ENCODE results near the gene MAGI1.

Gene MAGI1

GRCh38 chr3:65972765-65973164 is 66.0 kb downstream of the MAGI1 start:
- DNase-seq (ENCODE audit: low spot score): no peak

GRCh38 chr3:65971293-65972252 is 67.1 kb downstream of the MAGI1 start:
- no peak for DNase-seq (ENCODE audit: low spot score)

GRCh38 chr3:65968996-65969395 is 69.7 kb downstream of the MAGI1 start:
- DNase-seq (ENCODE audit: low spot score): no peak

DNA sequence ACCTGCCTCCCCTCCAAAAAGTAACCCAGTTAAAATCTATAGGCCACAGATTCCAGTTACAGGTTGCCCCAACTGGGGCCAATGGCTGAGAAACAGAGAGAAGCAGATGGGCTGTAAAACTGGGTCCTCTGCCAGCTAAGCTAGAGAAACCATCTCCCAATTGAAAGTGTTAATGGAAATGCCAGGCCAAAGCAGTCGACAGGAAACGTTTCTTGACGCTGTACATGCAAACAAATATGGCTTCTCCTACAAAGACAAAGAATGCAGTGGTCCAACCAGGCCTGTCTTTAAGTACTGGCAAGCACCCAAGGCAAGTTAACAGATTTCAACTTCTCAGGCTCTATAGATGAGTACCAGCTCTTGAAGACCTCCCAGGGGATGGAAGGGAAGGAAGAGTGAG is 71.3 kb downstream of the MAGI1 start:
- no peak for DNase-seq (ENCODE audit: low spot score)

- no peak for DNase-seq (ENCODE audit: low spot score)
Measured at GRCh38 chr3:65964838-65965237, 73.9 kb downstream of the MAGI1 start.

- DNase-seq (ENCODE audit: low spot score): no peak
Measured at GRCh38 chr3:65963787-65964677, 74.7 kb downstream of the MAGI1 start.

DNA sequence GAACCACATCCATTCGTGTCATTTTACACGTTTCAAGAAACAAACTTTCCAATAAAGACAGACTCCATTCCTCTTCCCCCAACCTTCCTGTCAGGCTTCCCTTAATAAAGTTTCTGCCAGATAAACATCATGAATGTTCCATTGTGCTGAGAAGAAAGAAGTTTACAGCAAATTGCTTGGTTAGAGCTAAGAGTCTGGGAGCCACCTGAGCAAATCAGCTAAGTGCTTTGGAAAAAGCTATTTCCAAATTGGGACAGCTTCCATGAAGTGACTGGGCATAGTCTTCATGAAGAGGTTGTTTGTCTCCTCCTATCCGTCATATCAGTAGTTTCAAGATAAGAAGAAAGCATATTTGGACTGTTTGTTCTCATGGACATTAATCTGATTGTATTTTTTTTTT is 77.0 kb downstream of the MAGI1 start:
- DNase-seq (ENCODE audit: low spot score): no peak

- no peak for DNase-seq (ENCODE audit: low spot score)
Measured at GRCh38 chr3:65961128-65961527, 77.6 kb downstream of the MAGI1 start.

DNA sequence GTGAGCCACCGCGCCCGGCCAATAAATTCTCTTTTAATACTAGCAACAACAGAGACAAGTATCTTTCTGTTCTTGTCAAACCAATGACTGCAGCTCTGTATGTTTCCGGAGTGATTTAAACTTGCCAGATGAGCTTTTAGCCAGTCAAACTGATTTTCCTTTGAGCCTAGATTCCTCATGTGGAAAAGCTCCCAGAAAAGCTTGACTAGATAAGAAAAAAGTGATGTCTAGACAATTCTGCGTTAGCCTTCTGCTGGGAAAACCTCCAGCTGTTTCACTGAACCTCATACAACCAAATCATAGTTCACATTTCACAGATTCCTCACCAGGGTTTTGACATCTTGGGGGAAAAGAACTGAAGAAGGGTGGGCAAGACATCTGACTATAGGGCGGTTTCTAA is 78.6 kb downstream of the MAGI1 start:
- no peak for DNase-seq (ENCODE audit: low spot score)

DNA sequence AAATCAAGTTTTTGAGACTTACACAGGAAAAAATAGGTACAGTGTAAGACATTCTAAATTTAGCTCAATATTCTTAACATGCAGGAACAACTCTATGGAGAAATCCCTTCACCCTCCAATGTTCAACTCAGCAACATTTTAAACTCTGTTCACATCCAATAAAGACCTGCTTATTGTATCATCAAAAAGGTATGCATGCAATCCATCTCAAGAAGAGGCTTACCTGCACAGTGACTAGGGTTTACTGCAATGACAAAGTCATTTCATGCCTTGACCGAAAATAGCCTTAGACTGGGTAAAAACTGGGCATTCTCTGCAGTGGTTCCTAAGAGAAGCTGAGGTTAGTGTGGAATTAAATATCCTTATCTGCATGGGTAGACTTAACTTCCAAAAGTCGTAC is 80.5 kb downstream of the MAGI1 start:
- no peak for DNase-seq (ENCODE audit: low spot score)

DNA sequence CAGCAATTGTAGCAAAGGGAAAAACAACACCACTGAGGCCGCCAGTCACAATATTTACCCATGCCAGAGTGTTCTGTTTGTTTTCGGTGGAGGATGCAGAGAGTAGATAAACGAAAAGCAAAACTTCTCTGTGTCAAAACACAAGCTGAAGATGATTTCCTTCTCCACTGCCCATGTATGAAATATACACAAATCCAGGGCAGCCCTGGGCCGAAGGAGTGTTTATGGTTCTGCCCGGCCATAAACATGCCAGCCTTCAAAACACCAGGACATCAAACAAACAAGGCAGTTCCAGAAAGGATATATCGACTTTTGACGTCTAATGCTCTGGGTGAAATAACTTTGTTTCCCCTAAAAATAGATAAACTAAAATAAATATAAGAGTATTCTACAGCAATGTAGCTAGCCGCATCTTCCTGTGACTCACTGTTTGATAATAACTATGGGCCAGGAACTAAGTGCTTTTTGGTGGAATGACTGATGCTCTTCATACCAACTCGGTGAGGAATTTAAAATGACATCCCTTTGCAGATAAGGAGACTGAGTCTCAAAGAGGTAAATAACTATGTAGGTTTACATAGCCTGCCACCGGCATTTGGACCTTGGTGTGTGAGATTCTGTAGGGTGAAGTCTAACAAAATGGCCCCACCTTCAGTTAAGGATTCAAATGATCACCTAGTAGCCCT is 82.8 kb downstream of the MAGI1 start:
- DNase-seq (ENCODE audit: low spot score): no peak

DNA sequence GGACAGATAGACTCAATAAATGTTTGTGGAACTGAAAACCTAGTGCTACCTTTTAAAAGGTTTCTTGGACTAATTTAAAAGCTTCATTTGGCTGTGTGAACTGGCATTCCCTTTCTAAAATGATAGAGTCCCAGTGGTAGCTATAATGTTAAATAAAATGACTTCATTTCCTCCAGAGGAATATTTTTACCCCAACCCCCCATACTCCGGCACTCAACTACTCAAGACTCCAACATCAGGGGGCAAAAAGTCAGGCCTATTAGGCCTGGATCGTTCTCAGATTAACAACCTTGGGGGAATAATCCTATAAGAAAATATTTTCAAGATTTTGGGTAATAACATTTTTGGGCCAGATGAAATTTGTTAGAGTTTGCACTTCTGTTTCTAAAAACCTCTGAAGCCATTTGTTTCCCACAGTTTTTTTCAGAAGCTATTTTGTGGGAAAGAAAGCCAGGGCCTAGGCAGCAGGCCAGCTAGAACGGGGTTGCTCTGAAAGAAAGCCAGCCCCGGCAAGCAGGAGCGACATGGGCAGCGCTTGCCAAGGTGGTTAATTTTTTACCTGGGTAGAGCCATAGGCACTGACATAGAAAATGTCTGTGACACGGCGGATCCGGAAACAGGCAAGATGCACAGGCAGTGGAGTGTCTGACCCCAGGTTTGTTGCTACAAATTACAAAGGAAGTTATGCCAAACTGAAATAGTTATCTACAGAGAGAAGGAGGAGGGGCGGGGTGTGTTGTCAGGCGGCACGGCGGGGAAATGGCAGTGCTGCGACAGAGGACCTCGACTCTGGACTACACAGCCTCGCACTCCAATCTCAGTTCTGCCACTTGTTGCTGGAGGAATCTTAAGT is 84.6 kb downstream of the MAGI1 start:
- peak; percentile 30 for DNase-seq (ENCODE audit: low spot score)

GRCh38 chr3:65953301-65953812 is 85.4 kb downstream of the MAGI1 start:
- DNase-seq (ENCODE audit: low spot score): no peak

DNA sequence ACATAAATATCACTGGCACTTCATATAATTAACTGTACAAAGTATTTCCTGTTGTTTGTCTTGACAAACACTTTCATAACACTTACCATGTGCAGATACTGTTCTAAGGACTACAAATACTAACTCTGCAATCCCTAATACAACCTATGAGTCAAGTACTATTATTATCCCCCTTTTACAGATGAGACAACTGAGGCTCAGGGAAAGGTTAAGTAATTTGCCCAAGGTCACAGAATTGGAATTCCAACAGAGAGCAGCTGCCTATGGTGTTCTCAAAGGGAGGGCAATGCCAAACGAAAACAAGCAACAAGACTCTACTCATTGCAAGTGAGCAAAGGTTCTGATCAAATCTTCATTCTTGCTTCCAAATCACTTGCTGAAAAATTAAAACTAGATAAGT is 85.9 kb downstream of the MAGI1 start:
- no peak for DNase-seq (ENCODE audit: low spot score)

DNA sequence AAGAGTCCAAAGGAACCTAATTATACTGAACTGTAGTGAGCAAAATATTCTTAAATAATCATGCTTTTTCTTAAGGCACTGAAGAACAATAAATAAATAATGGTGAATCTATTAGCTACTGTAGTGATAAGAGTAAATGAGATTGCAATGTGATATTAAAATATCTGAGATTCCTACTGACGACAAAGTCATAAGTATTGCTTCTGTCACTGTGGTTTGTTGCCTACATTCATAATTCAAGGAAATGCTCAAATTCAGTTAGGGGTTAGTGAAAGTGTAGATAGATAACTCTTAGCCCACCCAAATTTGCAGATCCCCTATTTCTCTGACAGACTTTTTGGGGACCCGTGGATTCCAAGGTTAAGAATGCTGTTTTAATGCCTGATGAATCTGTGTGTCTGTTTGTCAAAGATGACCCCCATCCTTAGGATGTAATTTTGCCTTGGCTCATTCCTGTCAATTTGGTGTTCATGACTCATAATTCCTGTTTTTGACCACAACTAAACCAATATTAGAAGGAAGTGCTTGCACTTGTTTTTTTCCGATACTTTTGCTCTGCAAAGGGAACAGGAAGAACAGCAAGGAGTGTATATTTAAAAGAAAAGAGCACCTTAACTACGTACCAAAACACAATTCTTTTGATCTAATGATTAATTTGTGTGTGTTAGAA is 86.7 kb downstream of the MAGI1 start:
- no peak for DNase-seq (ENCODE audit: low spot score)

DNA sequence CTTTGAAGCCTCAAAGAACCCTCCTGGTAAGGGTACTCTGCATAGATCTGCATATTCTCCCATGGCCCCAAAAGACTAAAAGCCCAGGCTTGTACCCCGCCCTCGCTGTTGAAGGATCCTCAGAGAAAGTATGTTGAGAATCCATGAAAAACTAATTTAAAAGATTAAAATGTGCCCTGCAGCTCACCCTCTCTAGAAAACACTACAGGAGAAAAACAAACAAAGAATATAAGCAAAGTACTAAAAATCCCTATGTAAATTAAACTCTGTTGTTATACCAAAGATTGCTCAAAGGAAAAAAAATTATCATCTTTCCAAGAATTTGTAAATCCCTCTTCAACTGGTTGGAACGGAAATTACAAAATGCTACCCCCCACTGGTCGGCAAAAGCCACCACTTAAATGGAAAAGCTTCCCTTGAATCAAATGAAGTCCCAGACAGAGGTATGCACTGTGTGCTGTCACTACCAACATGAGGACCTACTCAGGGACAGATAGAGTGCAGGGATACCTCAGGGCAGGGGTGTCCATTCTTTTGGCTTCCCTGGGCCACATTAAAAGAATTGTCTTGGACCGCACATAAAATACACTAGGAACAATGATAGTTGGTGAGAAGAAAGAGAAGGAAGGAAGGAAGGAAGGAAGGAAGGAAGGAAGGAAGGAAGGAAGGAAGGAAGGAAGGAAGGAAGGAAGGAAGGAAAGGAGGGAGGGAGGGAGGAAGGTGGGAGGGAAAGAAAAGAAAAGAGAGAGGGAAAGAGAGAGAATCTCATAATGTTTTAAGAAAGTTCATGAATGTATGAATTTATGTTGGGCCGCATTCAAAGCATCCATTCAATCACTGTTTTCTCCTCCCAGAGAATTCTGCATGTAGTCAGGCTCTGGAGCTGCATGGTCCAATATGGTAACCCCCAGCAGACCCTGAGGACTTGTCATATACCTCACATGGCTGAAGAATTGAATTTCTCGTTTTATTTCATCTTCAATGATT is 88.1 kb downstream of the MAGI1 start:
- no peak for DNase-seq (ENCODE audit: low spot score)

DNA sequence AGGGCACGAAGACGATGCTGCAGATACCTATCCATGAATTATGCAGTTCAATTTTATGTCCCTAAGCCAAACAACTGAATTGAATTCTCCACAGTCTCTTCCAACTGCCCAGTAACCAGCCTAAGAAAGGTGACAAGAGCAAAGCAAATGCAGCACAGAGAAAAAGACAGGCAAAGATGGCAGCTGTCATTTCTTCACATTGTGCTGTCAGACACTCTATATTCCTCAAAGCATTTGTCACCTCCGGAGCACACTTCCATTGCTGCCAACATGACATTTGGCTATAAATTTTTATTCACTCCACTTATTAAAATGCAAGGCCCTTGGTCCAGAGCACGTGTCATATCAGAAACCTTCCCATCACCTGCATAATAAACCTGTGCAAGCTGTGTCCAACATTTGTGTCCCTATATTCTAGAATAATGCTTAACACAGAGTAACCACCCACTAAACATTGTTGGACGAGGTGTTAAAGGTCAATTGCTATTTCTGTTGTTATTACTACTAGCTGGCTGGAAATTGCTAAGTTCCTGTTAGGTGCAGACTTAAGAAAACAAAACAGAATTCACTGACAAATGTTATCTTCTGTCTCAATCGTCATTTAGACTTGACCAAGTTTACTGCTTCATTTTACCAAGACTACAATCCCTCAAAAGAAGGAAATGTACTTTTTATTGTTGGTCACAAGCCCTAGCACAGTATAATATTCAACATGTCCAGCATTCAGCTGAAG is 89.7 kb downstream of the MAGI1 start:
- DNase-seq (ENCODE audit: low spot score): no peak

GRCh38 chr3:65946438-65946837 is 92.3 kb downstream of the MAGI1 start:
- DNase-seq (ENCODE audit: low spot score): no peak

GRCh38 chr3:65945953-65946352 is 92.8 kb downstream of the MAGI1 start:
- no peak for DNase-seq (ENCODE audit: low spot score)

Measured in Ammon's horn (tissue), 1 donor.